Measurements from ENCODE around the gene SETBP1.

Gene SETBP1

GRCh38 chr18:44833786-44834185, 153.1 kb downstream of the SETBP1 start:
- no peak overlapping the region for H3K27ac ChIP-seq
- no peaks in the 10 kb centered on the region for H3K36me3 ChIP-seq (replicated peaks)
- no peak for TF ChIP-seq CTCF (IDR thresholded peaks at IDR 0.05; ENCODE audit: low read depth, low read length, missing control alignments)
- in situ Hi-C loops (cut with HindIII; ENCODE audit: low pct_ligation_motif_present, low sequenced_read_pairs): no loop called here
- H3K27me3 ChIP-seq (replicated peaks): no peaks in the 10 kb centered on the region
- no peak overlapping the region for H3K4me3 ChIP-seq (ENCODE audit: low read depth, low read length)
- DNase-seq: no peak

GRCh38 chr18:44834867-44835469, 154.3 kb downstream of the SETBP1 start:
- Histone ChIP-seq H3K36me3 (replicated peaks) (no peaks in the 10 kb centered on the region), H3K27ac (no peak overlapping the region), H3K4me3 (ENCODE audit: low read depth, low read length) (no peak overlapping the region), H3K27me3 (replicated peaks) (no peaks in the 10 kb centered on the region)
- in situ Hi-C loops (cut with HindIII; ENCODE audit: low pct_ligation_motif_present, low sequenced_read_pairs): no loop called here
- DNase-seq: no peak
- TF ChIP-seq CTCF (IDR thresholded peaks at IDR 0.05; ENCODE audit: low read depth, low read length, missing control alignments): no peak

GRCh38 chr18:44835703-44836102, 155.0 kb downstream of the SETBP1 start:
- no peak overlapping the region for H3K27ac ChIP-seq

GRCh38 chr18:44836263-44836662, 155.6 kb downstream of the SETBP1 start:
- no peak for TF ChIP-seq CTCF (IDR thresholded peaks at IDR 0.05; ENCODE audit: low read depth, low read length, missing control alignments)
- H3K4me3 ChIP-seq (ENCODE audit: low read depth, low read length): no peak overlapping the region
- H3K27me3 ChIP-seq (replicated peaks): no peaks in the 10 kb centered on the region
- H3K36me3 ChIP-seq (replicated peaks): no peaks in the 10 kb centered on the region
- no peak for DNase-seq
- no peak overlapping the region for H3K27ac ChIP-seq
- in situ Hi-C loops (cut with HindIII; ENCODE audit: low pct_ligation_motif_present, low sequenced_read_pairs): no loop called here

More at GRCh38 chr18:44835703-44836102, 155.0 kb downstream of the SETBP1 start:
- TF ChIP-seq CTCF (IDR thresholded peaks at IDR 0.05; ENCODE audit: low read depth, low read length, missing control alignments): no peak
- Histone ChIP-seq H3K4me3 (ENCODE audit: low read depth, low read length) (no peak overlapping the region), H3K27me3 (replicated peaks) (no peaks in the 10 kb centered on the region), H3K36me3 (replicated peaks) (no peaks in the 10 kb centered on the region)
- in situ Hi-C loops (cut with HindIII; ENCODE audit: low pct_ligation_motif_present, low sequenced_read_pairs): no loop called here
- no peak for DNase-seq

- Histone ChIP-seq H3K4me3 (ENCODE audit: low read depth, low read length) (no peak overlapping the region), H3K36me3 (replicated peaks) (no peaks in the 10 kb centered on the region), H3K27ac (no peak overlapping the region), H3K27me3 (replicated peaks) (no peaks in the 10 kb centered on the region)
- no peak for TF ChIP-seq CTCF (IDR thresholded peaks at IDR 0.05; ENCODE audit: low read depth, low read length, missing control alignments)
- DNase-seq: peak; percentile 5
- in situ Hi-C loops (cut with HindIII; ENCODE audit: low pct_ligation_motif_present, low sequenced_read_pairs): no loop called here
Measured at GRCh38 chr18:44837482-44838180, 156.9 kb downstream of the SETBP1 start.
